Hepatocyte (in vitro differentiated cells): ENCODE measurements around the gene NPTX1.

ENCODE experiments used
- CTCF ChIP-seq: fragments of 200-600 bp; sonication (generic); IDR thresholded peaks from 2 replicates; pipeline ENCODE4 v1.5.1; 2016; ENCODE audit warnings: antibody characterized with exemption, mild to moderate bottlenecking; ENCODE audit not compliant: poor library complexity
- EZH2 ChIP-seq: fragments of 200-600 bp; sonication (generic); IDR thresholded peaks from 2 replicates; pipeline ENCODE4 v1.6.1; 2016; ENCODE audit warnings: antibody characterized with exemption, mild to moderate bottlenecking, borderline replicate concordance
- EZH2phosphoT487 ChIP-seq: fragments of 200-600 bp; sonication (generic); IDR thresholded peaks from one replicate; pipeline ENCODE4 v1.6.1; 2018; ENCODE audit warnings: antibody characterized with exemption, mild to moderate bottlenecking, low read depth, moderate library complexity; ENCODE audit not compliant: unreplicated experiment, severe bottlenecking

GRCh38 chr17:80456465-80457235 is 19.8 kb downstream of the NPTX1 start:
- no peak for TF ChIP-seq CTCF
- no peak for TF ChIP-seq EZH2phosphoT487
- TF ChIP-seq EZH2, result no peak
